ENCODE measurements around the gene PIP5K1B.
"Not testable (repeated sequence)": the region's sequence is repeated elsewhere in the genome, so short reads cannot be mapped to it uniquely, and the experiment has no call there.

PIP5K1B gene, protein sequence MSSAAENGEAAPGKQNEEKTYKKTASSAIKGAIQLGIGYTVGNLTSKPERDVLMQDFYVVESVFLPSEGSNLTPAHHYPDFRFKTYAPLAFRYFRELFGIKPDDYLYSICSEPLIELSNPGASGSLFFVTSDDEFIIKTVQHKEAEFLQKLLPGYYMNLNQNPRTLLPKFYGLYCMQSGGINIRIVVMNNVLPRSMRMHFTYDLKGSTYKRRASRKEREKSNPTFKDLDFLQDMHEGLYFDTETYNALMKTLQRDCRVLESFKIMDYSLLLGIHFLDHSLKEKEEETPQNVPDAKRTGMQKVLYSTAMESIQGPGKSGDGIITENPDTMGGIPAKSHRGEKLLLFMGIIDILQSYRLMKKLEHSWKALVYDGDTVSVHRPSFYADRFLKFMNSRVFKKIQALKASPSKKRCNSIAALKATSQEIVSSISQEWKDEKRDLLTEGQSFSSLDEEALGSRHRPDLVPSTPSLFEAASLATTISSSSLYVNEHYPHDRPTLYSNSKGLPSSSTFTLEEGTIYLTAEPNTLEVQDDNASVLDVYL

DNA sequence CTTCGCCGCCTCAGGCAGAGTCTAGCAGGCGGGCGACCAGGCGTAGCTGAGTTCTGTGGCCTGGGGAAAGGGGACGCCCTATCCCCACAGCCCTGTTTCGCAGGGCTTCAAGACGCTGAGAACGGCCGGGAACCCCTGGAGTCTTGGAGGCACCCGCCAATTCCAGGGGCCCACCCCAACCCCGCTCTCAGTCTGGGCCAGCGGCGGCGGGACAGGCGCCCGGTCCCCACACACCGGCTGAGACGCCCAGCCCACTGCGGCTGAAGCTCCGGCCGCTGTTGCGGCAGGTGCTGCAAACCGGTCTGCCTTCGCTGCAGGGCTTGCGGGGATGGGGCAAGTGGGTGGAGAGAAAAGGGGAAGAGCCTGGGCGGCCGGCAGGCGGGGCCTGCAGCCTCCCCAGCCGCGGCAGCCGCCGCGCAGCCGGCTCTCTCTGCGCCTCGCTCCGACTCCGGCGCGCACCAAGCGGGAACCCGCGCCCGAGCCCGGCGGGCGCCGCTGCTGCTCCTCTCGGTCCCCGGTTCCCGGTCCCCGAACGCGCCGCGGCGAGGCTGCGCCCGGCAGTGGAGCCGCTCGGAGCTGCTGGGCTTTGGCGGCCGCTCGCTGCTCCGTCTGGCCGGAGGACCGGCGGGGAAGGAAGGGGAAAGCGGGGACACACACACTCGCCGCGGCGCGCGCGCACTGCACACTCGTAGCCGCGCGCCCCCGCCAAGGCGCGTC is at the start of gene PIP5K1B:
PIP5K1B (plus strand) TSS at position 427 of the 717 bp plus-strand sequence. CDS start 117,375 bp downstream, outside the sequence.
- DNase-seq: no peak

DNA sequence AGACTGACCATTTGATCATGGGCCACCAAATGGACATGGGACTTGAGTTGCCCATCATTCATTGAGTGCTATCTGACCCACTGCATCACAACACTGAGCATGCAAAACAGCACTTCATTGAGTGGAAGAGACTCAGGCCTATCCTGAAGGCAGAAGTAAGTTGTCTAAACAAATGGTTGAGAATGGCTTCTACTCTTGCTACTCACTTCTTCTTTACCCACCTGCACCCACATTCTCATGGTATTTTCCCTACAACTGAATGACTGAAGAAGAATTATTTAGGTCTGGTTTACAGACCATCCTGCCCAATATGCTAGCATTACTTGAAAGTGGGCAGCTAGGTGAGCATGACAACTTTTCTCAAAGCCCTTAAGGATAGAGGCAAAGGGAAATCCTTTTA is 41.0 kb upstream of the PIP5K1B start:
- DNase-seq: no peak

DNA sequence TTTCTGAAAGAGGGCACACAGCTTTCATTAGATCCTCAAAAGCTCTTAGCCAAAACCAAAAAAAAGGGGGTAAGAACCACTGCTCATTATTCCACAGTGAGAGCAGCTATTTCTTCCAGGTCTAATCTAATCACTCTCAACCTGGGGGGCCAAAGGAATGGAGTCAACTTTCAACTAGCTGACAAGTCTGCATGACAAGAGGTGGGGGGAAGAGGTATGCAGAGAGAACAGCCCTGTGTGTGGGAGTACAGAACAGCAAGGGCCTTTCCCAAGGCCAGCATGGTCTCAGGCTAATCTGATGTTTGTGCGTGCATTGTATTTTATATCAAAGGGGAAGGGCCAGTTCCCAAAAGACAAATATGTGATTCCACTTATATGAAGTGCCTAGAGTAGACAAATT is 36.9 kb upstream of the PIP5K1B start:
- DNase-seq: no peak

DNA sequence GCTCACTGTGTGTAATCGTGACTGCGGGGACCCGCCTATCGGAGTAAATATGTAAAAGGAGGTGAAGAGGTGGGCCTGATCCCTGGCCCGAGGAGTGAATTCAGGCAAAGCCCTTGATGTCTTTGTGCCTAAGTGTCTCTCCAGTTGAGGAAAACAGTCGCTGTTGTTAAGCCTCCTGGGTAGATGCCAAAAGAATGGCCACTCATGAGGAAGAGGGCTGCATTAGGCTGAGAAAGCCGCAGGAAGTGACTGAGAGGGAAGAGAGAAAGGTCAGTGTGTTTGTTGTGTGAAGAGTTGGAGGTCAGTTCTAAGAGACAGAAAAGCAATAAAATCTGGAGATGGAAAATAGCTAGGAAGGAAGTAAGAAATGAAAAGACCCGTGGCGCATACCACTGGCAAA is 35.8 kb upstream of the PIP5K1B start:
- no peak for DNase-seq

DNA sequence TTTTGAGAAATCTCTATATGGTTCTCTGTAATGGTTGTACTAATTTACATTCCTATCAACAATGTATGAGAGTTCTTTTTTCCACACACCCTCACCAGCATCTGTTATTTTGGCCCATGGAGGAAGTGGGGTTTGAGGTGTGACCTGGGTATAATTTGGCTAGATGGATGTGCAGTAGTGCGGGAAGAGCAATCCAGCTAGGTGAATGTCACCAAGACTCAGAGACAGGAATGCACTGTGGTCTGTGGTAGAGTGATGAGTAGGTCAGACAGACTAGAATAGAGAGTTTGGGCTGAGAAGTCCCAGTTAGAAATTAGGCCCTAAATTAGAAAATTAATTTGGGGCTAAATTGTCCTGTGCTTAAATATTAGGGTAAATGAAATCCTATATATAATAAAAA is 32.8 kb upstream of the PIP5K1B start:
- DNase-seq: no peak

DNA sequence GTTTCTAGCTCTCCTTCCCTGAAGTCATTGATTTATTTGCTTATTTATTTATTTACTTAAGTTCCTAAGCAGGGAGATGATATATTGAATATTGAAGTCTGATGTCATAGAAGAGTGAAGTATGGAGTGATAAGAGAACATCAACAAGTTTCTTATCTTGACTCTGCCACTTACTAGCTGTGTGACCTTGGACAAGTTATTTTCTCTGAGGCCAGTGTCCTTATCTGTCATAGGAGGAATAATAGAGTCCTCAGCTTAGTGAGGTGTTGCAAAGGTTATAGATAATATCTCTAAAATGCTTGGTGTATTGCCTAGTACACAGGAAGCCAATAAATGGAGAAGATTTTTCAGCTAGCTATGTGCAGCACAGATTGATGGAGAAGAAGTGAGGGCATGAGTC is 32.4 kb upstream of the PIP5K1B start:
- DNase-seq: no peak

DNA sequence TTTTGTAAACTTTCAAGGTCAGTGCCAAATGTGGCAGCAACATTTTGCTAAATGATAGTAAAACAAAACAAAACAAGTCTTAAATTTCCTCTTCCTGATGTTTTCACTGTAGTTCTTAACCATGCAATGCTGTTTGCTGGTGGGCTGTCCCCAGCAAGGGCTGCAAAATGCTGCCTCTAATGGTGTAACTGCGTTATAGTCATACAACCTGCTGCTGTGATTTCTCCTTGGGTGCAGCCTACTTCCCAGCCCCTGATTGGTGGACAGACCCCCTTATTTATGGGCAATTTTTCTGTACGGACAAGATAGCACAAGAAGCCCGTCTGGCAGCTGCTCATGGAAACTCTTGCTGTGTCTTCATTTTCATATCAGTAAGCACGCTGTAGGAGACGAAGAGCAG is 26.6 kb upstream of the PIP5K1B start:
- no peak for DNase-seq

DNA sequence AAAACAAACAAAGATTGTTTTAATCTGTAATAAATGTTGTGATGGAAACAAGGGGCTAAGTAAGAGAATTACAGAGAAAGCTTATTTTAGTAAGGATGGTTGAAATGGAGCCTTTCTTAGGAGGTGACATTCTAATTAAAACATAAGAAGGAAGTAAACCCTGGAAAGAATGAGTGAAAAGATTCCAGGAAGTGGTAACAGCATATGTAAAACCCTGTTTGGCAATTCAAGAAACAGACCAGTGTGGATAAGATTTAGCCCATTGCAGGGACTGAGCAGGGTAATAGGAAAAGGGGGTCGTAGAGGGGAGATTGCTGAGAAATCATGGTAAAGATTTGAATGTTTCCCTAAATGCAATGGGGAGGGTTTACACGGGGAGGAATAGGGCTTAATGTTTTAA is 21.6 kb upstream of the PIP5K1B start:
- DNase-seq: no peak

DNA sequence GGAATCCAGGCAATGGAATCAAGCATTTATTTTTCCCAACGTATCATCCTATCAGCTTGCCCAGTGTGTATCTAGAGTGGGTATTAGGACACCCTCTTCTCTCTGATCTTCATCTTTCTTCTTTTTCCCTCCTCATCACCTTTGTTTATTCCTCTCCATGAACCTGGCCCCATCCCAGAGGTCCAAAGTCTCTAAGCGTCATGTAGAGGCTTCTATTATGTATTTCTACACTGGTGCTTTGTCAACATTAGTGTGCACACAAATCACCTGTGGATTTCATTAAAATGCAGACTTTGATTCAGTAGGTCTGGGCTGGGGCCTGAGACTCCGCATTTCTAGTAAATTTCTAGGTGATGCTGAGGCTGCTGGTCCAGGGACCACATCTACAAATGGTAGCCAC is 19.8 kb upstream of the PIP5K1B start:
- no peak for DNase-seq

DNA sequence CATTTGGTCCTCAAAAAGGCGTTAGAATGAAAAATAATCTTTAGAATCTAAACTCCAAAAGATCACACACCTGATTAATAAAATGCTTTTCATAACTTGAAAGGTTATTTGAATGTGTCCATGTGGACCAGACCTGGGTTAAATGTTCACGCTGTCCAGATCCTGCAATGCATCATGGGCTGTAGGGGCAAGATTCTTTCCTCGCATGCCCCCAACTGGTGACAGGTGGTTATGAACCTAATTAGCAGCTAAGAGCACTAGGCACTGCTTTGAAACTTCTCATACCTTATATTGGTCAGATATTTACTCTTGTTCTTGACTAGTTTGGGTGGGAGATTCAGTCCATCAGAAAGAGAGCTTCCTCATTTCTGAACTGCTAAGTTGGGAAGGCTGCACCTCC is 19.3 kb upstream of the PIP5K1B start:
- peak in 1 of 2 experiments; percentile 15 for DNase-seq

DNA sequence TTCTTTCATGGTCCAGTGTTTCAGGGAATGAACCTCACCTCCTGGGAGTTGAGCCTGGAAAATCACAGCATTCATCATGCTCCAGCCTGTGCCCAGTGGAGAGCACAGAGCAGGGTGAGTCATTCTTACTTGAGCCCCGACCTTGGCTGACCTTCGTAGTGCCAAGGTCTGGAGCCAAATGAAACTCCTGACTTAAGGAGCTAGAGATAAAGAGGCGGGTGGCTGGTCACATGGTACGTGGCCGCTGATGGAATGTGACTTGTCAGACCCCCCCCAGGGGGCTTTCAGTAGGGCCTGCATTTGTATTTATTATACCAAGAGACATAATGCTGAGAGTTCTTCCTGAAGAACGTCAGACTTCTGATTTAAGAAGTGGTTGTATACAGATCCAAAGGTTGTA is 15.0 kb upstream of the PIP5K1B start:
- DNase-seq: no peak

DNA sequence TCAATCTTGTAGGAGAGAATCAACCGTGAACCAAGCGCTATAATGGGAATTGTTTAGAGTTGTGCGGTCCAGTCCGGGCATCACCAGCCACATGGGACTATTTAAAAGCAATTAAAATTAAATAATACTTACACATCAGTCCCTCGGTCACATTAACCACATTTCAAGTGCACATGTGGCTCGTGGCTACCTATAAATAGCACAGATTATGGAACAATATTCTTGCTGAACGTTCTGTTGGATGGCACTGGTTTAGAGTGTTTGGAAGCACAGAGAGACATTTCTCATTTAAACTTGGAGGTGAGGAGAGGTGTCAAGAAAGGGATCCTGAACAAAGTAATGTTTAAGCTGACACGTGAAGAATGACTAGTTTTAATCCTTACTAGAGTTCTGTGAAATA is 12.5 kb upstream of the PIP5K1B start:
- DNase-seq: no peak

DNA sequence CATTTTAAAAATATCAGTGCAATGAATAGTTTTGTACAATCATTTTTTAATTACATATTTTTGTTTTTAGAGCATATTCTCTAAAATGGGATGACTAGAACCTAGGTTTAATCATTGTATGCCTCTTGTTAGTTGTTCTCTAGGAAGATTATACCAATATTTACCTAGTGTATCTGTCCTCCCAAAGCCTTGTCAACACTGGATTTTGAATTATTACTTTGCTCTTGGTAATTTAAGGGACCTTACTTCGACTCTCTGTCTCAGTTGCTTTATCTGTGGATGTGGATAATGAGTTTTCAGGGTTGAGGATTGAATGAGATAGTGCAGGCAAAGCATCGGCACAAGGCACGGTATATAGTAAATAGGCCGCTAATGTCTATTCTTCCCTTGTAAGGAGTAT is 10.9 kb upstream of the PIP5K1B start:
- no peak for DNase-seq

DNA sequence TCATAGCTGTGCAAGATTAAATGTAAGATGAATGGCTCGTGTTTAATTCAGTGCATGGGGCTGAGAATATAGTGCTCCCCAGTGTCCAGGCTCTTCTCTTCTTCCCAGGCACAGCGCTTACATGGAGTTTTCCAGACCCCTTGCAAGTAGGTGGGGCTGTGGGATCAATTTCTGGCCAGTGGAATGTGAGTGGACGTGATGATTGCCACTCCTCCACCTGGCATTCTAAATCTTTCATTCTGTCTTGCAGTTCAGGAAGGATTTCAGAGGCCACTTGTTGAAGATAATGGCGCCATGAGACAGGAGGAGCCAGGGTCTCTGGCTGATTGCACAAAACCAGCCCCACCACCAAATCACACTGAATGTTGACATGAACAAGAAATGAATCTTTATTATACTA is 7.2 kb upstream of the PIP5K1B start:
- DNase-seq: no peak

DNA sequence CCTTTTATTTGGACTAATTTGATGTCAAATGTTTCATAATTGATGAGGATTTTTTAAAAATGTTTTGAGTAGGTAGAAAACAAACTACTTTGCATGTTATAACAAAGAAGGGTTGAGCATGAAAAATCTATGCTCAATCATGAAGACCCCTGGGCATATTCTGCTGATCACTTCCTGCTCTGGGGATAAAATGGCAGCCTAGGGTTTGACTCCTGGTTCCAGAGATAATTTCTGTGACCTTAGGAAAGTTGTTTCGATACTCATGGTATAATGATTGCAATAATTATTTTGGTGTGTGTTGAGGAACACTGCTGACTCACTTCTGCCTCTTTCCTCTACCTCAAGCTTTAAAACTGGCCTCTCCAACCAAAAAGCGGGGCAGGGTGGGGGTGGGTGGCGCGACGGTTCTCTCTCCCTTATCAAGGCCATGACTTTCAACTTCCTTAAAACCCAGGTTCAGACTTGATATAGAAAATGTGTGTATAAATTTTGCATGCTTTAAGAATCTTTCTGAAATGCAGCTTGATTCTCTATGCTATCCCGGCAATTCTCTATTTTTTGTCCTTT is 6.0 kb upstream of the PIP5K1B start:
- DNase-seq: no peak

DNA sequence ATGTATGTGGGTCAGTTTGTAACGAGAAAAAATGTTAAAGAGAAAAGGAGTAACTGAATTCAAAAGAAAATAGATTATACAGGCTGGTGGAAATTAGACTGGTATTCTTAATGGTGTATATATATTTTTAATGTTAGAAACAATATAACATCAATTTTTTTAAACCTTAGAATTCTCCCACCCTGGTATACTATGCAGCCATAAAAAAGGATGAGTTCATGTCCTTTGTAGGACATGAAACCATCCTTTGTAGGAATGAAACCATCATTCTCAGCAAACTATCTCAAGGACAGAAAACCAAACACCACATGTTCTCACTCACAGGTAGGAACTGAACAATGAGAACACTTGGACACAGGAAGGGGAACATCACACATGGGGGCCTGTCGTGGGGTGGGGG is 5.4 kb upstream of the PIP5K1B start:
- not testable (repeated sequence) for DNase-seq

DNA sequence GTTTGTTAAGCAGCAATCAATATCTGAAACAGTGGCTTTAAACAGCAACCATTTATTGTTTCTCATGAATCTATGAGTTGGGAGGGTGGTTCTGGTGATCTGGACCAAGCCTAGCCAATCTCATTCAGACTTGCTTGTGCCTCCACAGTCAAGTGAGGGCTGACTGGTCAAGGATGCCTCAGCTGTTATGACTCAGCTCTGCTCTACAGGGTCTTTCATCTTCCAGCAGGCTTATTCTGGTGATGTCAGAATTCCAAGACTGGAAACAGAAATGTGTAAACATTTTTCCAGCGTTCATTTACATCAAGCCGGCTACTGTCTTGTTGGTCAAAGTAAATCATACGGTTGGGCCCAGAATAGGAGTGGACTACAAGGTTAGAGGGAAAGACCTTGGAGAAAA is 2.5 kb upstream of the PIP5K1B start:
- DNase-seq: no peak

DNA sequence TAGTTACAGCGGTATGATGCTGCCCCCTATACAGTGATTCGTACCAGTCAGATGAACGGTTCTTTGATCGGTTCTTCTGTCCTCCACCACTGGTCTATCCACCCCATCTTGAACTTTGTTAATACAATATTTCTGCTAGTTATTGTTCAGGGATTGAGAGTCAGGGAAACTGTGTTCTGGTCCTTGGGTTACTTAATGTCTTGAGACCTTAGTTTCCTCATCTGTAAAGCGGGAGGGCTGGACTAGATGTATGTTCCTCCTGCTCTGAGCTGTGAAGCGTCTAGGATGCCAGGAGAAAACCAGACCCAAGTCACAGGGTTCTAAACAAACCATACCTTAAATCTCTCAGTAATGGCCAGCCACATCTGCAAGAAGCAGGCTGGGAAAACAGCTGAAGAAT is 1.4 kb upstream of the PIP5K1B start:
- DNase-seq: no peak

DNA sequence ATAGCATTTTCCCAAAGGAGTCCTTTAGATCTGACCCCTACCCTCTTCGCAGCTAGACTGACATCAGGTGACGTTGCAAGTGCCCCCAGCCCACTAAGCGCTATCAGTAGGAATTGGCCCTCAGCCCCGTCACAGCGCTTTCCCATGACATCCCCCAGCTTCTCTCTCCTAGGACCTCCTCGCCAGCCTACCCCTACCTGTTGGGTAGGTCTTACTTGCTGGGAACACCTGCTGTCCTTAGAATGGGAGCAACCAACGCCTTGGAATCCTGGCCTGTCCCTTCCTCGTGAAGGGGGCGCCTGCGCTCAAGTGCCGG is 584 bp upstream of the PIP5K1B start:
- no peak for DNase-seq

DNA sequence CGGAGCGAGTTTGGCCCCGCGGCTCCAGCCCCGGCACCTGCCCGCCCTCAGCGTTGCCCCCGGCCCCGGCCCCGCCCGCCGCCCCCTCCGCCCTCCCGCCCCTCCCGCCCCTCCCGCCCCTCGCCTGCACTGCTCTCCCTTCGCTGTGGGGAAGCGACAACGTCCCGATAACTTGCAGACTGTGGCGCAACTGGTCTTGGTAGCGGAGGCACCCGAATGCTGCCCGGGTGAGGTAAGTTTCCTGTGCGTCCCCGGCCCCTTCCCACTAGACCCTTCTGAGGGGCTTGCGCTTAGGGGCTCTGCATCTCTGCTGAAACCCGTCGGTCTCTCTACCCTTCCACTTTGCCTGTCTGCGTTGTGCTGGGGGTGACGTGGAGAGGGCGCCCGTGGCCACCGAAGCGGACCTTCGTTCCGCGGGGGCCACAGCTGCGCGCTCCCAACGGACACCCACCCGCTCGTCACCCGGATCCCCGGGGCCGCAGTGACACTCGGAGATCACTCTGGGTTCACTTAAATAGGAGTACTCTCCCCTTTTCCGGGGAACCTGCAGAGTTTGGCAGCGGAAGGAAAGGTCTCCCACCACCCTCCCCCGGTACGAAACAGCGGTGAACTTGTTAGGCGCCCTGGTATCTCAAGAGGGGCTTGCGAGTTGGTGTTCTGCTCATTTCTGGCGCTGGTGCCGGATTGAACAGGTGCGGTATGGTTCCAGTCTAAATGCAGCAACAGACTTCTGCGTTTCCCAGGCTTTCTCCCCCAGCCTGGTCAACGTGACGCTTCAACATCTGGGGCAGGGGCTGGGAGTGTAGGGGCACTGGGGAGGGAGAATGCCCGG is 707 bp downstream of the PIP5K1B start:
- DNase-seq: no peak

DNA sequence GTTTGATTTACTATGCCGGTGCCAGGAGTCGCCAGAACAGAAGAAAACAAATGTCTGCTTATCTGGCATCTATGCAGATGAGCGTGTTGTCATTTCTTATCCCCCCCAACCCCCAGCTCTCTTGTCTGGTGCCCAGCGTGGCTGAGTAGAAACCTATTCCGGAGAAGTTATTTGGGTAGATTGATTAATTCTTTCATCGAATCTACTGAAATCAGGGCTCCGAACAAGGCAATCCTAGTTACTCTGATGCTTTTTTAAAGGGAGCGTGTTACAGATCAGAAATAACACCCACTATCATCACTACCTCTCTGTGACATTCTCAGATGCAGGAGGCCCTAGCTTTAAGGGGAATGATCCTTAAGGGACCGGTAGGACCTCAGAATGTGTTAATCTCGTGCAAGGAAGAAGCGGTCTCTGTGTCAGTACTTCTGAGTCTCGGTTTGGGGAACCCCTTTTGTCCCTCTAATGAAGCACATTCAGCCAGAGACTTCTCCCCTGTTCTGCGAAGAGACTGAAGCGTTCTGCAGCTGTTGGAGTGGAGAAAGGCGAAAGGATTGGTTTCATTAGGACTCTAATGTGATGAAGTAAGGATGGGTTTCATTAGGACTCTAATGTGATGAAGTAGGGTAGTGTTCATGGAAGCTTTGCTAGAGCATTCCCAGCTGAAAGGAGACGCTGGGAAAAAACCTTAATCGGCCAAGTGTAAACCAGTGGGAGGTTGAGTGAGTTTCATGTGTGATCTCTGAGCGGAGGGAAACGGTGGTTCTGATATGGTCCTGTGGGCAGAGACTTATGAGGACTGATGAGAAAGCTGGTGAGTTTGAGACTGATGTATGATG is 1.5 kb downstream of the PIP5K1B start:
- no peak for DNase-seq

DNA sequence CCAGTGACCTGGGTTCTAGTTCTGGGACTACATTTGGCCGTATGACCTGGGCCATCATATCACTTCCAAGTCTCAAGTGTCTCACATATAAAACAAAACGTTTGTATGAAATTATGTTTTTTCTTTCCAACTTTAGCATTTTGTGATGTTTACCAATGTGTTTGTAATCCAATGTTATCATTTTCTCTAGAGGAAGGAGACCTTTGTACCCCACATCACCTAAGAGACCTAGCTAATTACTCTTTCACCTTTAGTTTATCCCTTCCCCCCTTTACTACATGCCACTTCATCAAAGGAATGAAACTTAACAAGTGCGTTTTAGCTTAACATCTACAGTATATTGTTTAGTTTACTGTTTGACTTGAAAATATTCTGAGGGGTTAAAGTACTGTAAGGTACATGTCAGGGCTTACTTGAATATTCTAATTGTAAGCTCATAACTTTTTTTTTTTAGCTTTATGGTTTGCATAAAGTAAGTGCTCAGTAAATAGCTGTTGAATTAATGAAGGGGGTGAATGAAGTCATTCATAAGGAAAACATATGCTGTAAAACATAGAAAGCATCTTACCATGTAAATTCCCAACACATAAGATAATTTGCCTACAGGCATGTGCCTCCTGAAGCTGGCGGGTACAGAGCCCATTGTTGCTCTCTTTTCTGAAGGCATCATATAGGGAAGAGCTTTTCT is 2.9 kb downstream of the PIP5K1B start:
- no peak for DNase-seq

All from NCI-H446 (cell line).